GM10248 (cell line): ENCODE data around the gene C11orf97.

Source experiments
- CTCF ChIA-PET: fragments of 300-600 bp; sonication (Branson Sonifier 250); formaldehyde crosslinking; extraction: SDS; loops from one replicate; lab custom pipeline; 2021; ENCODE audit warnings: antibody characterized with exemption; lab: Yijun Ruan, JAX
- POLR2A ChIA-PET: fragments of 350-650 bp; sonication (Branson Sonifier 250); formaldehyde crosslinking; extraction: SDS; loops from one replicate; lab custom pipeline; 2020; ENCODE audit warnings: antibody characterized with exemption; lab: Yijun Ruan, JAX
- DNase-seq: peaks from one replicate; pipeline ENCODE4 v3.0.0; 2012; ENCODE audit errors: extremely low spot score
- CTCF ChIP-seq: IDR thresholded peaks from 2 replicates; pipeline ENCODE4 v1.5.1; 2012; ENCODE audit warnings: mild to moderate bottlenecking, low read depth; ENCODE audit errors: extremely low read depth, missing control alignments, control extremely low read depth

Gene C11orf97

GRCh38 chr11:94558932-94559331 is 46.7 kb downstream of the C11orf97 start:
- ChIA-PET POLR2A (no interaction called here), CTCF (interaction anchor here (0.7 to 1.4 kb wide), 3 partner anchors 10 to 29 kb away, joined by 3 to 4 read pairs (median 3); no protein-coding TSS in a partner anchor)
- no peak for DNase-seq
- no peak for TF ChIP-seq CTCF

GRCh38 chr11:94559361-94559760 is 47.1 kb downstream of the C11orf97 start:
- no peak for DNase-seq
- ChIA-PET CTCF (interaction anchor here (0.7 to 1.4 kb wide), 3 partner anchors 10 to 28 kb away, joined by 3 to 4 read pairs (median 3); no protein-coding TSS in a partner anchor), POLR2A (no interaction called here)
- no peak for TF ChIP-seq CTCF

- POLR2A ChIA-PET = no interaction called here
- DNase-seq = no peak
- CTCF ChIA-PET = interaction anchor here (1.3 to 1.4 kb wide), 2 partner anchors 9 to 10 kb away, joined by 4 read pairs; no protein-coding TSS in a partner anchor
- TF ChIP-seq CTCF = no peak
These were observed 48.6 kb downstream of the C11orf97 start for GRCh38 chr11:94560834-94561233.

GRCh38 chr11:94563176-94563847 is 51.1 kb downstream of the C11orf97 start:
- no peak for TF ChIP-seq CTCF
- no peak for DNase-seq
- POLR2A ChIA-PET = no interaction called here
- CTCF ChIA-PET = interaction anchor here (0.9 to 1.0 kb wide), 2 partner anchors 11 to 16 kb away, joined by 3 read pairs; no protein-coding TSS in a partner anchor

- ChIA-PET POLR2A (no interaction called here), CTCF (no interaction called here)
- TF ChIP-seq CTCF = no peak
- no peak for DNase-seq
These were observed 51.7 kb downstream of the C11orf97 start for GRCh38 chr11:94563848-94564467.

GRCh38 chr11:94567181-94567670 is 55.0 kb downstream of the C11orf97 start, which contains the start of gene PIWIL4:
PIWIL4 (plus strand) TSS chr11:94567368; CDS start chr11:94567519, 151 bp downstream.
- ChIA-PET CTCF (no interaction called here), POLR2A (no interaction called here)
- no peak for TF ChIP-seq CTCF
- no peak for DNase-seq
